ENCODE measurements around the gene AKR1C3. TPM values are rescaled to one million over a fixed set of nuclear protein-coding genes. Genes with fewer than 3 reads are reported as not detected.

The AKR1C3 gene
- total RNA-seq = 82.9 and 86.2 TPM in 2 replicates

GRCh38 chr10:5094265-5095205 is at the start of gene AKR1C3:
Gene AKR1C3 (plus strand): TSS chr10:5094414. CDS start chr10:5094445, 31 bp downstream.

Other genes with a start within 250 kb of the AKR1C3 start
- 48.6 and 92.2 TPM in 2 replicates for gene AKR1C1, start 131.0 kb upstream of the AKR1C3 start, total RNA-seq
- gene AKR1C2, start 90.6 kb upstream of the AKR1C3 start, total RNA-seq = 26.4 and 32.3 TPM in 2 replicates
- not detected in 2 replicates for gene AKR1C8, start 90.7 kb downstream of the AKR1C3 start, total RNA-seq
- not detected in 2 replicates for gene AKR1C4, start 102.4 kb downstream of the AKR1C3 start, total RNA-seq